HG02623 (cell line): Measurements from ENCODE around the gene ZFP36L2.
"Not testable (repeated sequence)": the region's sequence is repeated elsewhere in the genome, so short reads cannot be mapped to it uniquely, and the experiment has no call there.

Experiments
- ATAC-seq: cut with Tn5 transposase; IDR thresholded peaks from one replicate; pipeline ENCODE4 v1.9.1; 2021; ENCODE audit warnings: moderate library complexity; ENCODE audit not compliant: unreplicated experiment

The ZFP36L2 gene

DNA sequence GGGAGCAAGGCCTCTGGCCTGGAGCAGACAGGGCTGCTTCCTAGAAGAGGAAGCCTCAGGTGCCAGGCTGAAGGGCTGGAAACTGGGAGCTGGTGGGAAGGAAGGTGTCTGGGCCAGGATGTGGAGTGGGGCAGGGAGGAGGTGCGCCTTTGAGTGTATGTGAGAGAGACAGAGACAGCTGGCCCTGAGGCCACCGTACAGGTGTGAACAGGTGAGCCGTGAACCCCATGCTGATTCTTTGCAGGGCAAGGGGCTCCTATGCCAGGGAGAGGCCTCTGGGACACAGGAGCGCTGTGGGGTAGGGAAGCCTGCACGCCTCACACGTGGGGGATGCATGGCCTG, 16.3 kb downstream of the ZFP36L2 start:
- no peak for ATAC-seq

DNA sequence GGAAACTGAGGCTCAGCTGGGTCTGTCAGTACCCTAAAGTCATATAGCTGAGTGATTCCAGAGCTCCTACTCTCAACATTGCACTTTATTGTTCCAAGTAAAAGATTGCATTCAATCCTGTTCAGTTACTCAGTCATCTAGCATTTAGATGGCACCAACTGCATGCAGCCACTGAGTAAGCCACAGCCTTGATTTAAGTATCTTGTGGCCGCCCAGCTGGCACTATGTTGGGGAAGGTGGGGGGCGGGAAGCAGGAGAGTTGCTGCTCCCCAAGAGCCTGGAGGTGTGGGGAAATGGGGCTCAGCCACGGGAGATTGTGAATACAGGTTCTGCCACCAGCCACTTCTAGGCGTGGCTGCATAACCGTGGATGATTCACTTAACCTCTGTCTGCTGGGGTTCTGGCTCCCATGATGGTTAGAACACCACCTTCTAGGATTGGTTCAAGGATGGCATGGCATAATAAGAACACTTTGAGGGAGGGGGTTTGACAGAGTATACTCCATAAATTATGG, 17.1 kb downstream of the ZFP36L2 start:
- ATAC-seq: no peak

DNA sequence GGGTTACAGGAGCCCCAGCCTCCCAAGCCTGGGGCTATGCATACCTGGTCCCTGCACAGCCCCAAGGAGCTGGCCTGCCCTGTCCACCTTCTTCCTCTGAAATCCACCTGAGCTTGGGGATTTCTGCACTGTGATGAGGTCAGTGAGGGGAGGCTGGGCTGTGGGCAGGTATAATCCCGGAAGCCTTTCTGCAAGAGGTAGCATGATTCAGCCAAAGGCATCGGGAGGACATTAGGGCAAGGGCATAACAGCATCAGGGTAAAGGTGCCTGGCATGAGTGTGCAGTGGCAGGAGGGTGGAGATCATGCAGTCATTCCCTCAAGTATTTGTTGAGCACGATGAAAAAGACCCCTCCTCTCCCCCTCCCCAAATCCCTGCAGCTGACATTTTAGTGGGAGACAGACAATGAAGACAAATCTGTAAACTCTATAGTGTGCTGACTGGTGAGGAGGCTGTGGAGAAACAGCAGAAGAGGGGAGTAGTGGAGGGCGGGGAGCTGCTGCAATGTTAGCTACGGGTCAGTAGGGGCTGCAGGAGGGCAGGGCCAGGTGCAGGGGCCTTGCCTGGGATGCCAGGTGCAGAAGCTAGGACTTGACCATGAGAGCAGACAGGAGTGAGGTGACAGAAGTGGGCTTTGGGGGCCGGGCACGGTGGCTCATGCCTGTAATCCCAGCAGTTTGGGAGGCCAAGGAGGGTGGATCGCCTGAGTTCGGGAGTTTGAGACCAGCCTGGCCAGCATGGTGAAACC, 18.7 kb downstream of the ZFP36L2 start:
- ATAC-seq: no peak

DNA sequence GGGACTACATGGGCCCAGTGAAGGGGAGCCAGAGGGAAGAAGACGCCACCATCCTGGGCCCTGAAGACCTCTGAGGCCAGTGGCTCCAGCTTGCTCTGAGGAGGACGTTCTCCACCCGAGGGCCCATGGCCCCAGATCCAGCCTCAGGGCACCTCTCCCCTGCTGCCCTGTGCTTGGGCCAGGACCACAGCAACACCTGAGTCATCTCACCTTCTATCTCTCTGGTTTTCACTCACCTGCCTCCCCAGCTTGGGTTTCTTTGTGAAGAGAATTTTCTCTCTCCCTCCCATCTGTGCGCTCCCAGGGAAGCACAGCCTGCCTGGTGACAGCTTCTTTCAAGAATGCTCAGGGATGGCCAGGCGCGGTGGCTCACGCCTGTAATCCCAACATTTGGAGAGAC, 19.8 kb downstream of the ZFP36L2 start:
- no peak for ATAC-seq

DNA sequence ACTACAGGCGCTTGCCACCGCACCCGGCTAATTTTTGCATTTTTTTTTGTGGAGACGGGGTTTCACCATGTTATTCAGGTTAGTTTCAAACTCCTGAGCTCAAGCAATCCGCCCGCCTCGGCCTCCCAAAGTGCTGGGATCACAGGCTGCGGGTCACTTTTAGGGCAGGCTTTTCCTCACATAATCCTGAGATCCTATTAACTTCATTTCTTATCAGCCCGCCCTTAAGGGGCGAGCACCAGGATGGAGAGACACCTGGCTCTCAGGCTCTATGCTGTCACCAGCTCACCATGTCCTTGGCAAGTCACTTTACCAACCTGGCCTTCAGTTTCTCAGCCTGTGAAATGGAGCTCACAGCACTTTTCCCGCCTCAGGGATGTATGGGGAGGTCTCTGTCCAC, 23.0 kb downstream of the ZFP36L2 start:
- no peak for ATAC-seq

DNA sequence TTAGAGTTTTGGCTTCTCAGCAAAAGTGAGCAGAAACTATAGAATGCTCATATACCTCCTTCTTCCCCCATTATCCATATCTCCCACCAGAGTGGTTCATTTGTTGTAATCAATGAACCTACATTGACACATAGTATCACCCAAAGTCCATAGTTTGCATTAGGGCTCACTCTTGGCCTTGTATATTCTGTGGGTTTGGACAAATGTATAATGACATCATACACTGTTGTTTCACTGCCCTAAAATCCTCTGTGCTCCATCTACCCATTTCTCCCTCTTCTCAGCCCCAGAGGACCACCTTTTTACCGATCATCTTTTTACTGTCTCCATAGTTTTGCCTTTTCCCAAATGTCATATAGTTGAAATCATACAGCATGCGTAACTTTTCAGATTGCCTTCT, 24.1 kb downstream of the ZFP36L2 start:
- ATAC-seq: no peak

DNA sequence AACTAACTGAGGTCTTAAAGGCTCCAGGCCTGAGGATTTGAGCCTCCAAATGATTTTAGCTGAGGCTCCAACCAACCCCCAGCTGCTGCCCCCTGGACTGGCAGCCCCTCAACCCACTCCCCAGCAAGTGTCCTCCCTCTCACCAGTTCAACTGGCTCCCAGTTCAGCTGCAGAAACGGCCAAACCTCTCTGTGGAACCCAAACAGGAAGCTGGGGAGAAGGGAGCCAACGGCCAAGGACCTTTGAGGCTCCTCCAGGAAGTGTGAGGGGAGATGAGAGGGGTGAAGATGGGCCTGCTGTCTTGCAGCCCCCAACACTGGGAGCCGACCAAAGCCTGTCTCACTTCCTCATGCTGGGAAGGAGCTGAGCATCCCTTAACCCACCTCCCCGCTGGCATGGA, 24.9 kb downstream of the ZFP36L2 start:
- no peak for ATAC-seq

DNA sequence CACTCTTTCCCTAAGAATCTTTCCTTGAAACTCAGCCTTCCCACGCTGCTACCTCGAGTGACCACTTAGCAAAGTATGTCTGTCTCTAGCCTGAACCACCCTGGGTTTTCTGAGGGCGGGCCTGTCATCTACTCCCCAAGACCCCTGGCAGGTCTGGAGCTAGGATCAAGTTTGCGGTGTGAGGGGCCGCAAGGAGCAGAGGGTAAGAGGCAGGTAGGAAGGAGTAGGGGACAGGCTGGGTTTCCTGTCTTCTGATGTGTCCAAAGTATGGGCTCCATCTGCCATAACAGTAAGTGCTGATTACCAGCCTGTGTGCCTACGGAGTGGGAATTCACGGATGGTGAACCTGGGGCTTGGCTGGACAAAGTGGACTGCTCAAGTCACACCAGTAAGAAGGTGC, 25.4 kb downstream of the ZFP36L2 start:
- no peak for ATAC-seq

DNA sequence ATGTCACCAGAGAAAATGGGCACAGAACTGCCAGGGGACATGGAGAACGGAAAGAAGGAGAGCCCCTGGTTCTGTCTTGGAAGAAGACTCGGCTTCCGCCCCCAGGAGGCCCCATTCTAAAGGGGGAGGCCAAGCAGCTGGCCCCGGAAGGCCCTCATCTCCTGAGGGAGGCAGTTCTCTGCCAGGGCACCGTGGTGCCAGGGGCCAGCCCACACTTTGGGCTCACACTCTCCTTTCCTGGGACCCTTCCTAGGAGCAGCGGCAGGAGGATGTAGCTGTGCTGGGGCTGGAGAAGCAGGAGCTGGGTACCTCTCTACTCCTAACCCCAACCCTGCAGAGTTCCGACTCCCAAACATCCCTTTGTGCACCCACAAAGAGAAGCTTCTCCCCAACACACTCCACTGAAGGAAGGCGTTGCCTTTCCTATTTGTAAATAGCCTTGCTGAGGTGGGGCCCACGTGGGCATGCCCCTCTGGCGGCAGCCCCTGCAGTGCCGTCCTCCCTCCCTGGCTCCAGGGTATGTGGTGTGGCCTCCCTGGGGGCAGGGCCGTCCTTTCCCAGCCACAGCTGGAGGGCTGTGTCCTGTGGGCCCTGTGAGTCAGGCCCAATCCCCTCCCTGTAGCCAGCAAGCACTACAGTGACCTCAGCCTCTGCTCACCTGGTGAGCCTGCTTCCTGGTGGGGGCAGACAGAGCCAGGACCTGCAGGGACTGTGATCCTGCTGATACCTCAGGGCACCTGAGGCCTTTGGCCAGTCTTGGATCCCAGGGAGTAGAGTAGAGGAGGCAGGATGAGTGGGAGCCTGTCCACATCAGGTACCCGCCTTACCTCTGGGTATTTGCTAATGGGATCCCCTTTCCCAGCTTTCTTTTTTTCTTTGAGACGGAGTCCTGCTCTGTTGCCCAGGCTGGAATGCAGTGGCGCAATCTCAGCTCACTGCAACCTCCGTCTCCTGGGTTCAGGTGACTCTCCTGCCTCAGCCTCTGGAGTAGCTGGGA, 26.6 kb downstream of the ZFP36L2 start:
- ATAC-seq: no peak

DNA sequence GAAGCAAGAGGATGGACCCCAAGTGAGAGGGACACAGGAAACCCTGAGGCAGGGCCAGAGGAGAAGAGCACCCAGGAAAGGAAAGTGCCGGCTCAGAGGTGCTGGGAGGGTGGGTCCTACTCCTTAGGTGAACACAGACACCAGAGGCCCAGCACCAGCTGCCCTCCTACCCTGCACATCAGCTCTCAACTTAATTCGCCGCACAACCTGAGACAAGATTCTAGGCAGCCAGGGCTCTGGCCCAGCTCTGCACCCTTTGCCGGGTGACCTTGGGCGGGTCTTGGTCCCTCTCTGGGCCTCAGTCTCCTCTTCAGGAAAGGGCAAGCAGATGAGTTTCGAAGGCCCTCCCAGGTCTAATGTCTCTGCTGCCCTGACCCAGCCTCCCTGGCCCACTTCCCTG, 28.1 kb downstream of the ZFP36L2 start:
- no peak for ATAC-seq

DNA sequence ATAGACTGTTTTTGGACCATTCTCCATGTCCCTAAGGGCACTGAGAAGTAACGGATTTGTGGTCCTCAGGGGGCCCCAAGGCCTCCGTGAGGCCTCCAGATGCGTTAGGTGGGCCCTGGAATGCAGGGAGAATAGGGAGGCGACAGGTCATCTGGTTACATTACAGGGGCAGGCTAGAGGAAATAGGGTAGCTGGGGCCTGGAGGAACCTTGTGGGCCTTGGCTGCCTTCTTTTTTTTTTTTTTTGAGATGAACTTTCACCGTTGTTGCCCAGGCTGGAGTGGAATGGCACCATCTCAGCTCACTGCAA, 28.9 kb downstream of the ZFP36L2 start:
- ATAC-seq: no peak

DNA sequence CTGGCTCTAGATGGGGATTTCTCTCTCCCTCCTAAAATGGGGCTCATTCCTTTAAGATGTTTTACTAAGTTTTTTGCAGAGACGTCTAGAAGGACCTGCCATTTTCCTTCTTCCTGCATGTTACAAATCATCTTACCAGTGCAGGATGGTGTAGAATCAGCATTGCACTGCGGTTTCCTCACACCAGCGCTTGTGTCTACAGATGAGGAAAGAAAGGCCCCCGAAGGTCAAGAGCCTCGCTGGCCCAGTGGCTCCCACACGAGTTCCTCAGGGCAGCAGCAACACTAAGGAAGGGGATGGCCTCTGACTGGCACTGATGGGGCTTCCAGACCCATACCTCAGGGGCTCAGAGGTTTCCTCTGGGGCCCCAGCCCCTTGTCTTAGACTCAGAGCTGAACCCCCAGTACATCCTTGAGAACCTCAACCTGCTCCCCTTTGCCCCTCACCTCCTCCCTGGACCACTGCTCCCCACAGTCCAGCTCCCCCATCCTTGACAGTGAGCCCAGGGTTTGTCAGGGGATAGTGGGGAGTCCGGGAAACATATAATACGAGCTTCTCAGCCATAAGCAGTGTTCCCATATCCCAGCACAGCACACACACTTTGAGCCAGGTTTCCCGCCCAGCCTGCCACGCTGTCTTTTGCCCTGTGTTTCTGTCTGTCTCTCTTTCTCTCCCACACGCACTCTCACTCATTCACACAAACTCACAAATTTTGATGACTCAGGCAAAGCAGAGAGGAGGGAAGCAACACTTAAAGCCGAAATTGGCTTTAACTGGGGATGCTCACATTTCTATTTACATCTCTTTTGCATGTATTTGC, 29.4 kb downstream of the ZFP36L2 start:
- no peak for ATAC-seq

DNA sequence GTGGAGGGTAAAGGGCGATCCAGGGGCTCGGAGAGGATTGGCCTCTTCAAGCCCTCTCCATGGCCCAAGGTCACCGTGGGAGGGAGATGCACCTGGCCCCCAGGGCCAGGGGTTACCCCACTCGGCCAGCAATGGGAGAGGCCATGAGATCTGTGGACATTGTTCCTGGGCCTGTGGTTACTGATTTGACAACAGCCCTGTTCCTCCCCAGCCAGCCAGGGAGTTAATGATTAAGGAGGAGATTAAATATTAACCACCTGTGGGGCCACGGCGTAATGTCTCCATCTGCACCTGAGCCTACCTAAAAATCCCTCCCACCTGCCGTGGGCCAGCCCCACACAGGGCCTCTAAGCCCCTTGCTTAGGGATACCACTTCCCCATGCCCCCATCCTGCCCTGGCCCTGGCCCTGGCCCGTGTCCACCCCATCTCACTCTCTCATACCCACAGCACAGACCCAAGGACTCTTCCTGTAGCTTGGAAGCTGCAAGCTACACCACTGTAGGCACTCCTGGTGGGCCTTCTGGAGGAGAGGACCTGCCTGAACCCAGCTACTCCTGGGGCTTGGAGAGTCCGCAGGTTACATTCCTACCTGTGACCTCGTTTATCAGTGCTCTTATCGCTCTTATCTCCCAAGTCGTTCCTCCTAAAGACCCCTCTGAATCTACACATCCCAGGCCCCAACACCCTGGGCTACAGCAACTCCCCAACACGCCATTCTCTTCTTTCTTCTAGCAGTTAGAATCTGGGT, 32.1 kb downstream of the ZFP36L2 start:
- peak; percentile 47 for ATAC-seq

DNA sequence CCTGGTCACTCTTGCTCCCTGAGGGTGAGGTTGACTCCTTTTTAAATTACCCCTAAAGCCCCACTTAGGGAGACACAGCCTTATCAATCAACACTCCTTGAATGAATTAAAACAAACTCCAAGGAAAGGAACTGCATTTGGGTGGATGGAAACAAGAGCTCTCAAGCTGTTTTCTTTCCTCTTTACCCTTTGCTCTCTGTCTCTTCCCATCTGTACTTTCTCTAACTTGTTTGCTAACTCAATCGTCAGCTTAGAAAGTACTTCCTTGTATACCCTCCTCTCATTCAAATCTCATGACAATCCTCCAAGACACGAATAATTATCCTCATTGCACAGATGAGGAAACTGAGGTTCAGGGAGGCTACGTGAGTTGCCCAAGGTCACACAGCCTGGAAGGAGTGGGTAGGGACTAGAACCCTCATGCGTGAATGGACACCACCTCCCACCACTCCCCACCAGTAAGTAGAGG, 32.7 kb downstream of the ZFP36L2 start:
- no peak for ATAC-seq

DNA sequence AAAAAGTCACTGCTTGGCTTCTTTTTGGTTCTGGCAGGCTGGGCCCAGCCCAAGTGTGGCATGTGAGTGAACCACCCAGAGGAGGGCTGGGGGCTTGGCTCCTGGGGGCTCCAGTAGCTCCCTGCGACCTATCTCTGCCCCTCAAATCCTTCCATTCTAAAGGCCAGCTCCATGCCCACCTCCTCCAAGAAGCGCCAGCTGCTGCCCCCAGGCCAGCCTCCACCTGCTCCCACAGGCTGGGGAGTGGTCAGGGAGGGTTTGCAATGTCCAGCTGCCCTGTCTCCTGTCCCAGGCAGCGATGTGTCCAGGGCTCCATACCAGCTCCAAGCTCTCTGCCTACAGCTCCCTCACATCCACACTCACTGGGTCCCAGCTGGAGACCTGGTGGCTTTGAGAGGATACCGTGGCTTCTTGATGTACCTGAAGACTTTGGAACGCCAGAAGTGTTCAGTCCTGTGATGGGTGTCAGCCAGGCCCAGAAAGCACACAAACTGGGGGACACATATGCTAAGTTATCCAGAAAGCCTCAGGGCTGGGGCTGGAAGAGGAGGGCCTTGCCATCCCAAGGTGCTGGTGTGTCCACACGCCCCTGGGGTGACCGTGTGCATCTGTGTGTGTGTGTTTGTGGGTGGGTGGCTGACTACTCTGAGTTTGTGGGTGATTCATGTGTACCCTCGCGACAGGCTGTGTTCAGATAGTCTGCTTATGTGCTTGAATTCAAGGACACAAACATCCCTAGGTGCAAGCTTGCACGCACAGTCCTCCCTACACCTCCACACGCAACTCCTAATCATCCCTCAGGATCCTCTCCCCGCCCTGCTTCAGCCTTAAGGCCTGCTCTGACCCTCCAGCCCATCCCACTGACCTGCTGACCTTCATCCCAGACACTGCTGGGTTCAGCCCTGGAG, 33.4 kb downstream of the ZFP36L2 start:
- ATAC-seq: no peak

DNA sequence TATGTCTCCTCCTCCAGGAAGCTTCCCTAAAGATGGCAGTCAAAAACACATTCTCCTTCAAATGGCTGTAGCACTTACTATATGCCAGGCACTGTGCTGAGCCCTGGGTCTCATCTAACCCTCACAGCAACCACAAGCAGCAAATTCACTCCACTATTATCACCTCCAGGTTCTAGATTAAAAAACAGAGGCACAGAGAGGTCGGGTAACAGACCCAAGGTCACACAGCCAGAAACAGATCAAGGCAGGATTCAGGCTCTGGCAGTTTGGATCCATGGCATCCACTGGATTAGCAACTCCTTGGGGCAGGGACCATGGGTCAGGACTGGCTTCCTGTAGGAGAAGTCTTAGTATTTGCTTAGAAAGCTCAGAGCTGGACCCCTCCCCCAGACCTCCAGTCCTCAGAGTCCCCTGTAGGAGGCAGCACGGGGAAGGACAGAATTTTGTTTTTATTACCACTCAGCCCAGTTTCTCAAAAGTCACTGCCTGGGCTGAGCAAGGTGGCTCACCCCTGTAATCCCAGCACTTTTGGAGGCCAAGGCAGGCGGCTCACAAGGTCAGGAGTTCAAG, 34.4 kb downstream of the ZFP36L2 start:
- no peak for ATAC-seq

DNA sequence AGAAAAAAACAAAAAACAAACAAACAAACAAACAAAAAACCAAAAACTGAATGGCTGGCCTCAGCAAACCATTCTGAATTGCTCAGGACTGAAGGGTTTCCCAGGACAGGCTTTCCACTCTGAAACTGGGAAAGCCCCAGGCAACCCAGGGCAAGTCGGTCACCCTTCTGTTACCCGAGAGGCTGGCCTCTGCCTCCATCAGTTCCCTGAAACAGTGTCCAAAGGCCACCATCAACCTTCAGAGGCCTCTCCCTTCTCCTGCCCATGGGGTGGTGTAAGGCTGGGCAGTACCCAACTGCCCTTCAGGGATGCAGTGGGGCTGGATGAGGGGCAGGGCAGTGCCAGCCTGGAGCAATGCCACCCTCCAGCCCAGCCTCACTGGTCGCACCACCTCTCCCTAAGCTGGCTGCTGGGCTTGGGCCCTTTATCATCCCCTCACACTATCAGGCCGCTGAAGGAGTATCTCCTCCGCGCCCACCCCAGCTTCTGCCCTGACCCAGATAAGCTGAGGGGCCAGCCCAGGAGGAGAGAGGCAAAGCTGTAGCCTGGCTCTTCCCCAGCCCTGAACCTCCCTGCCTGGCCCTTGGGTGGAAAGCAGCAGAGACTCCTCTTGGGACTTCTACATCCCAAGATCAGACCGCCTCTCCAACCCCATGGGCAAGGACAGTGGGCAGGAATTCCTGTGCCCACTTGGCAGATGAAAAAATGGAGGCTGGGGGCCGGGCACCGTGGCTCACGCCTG, 35.9 kb downstream of the ZFP36L2 start:
- no peak for ATAC-seq

DNA sequence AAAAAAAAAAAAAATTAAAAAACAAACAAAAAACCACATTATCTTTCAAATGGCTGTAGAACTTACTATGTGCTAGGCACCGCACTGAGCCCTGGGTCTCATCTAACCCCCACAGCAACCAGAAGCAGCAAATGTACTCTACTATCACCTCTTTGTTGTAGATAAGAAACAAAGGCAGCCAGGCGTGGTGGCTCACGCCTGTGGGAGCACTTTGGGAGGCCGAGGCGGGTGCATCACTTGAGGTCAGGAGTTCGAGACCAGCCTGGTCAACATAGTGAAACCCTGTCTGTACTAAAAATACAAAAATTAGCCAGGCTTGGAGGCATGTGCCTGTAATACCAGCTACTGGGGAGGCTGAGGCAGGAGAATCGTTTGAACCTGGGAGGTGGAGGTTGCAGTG, 36.5 kb downstream of the ZFP36L2 start:
- ATAC-seq: not testable (repeated sequence)
